SK-N-SH treated with all-trans-retinoic acid at 6 μM for 48 hours (cell line): ENCODE data around the gene ZNF705A.
A peak's percentile ranks its signal among the peaks of the same experiment; 100 is the strongest.

Experiments used
- ATAC-seq: fragments of 200-7000 bp; cut with Tn5 transposase; 3 replicates; pipeline ENCODE4 v1.9.1; 2020; ENCODE audit warnings: mild to moderate bottlenecking, moderate library complexity
- ARNTL ChIP-seq: fragments of 450-650 bp; formaldehyde crosslinking; IDR thresholded peaks from 2 replicates; pipeline ENCODE4 v1.5.0; 2020; ENCODE audit warnings: low read depth, mild to moderate bottlenecking, moderate library complexity, borderline replicate concordance
- BACH2 ChIP-seq: fragments of 250-450 bp; sonication (Bioruptor Pico); IDR thresholded peaks from 2 replicates; pipeline ENCODE4 v1.9.0; 2021; ENCODE audit warnings: mild to moderate bottlenecking, borderline replicate concordance
- CSDC2 ChIP-seq: fragments of 250-450 bp; sonication (Bioruptor Pico); IDR thresholded peaks from 2 replicates; pipeline ENCODE4 v1.5.0; 2020; ENCODE audit warnings: mild to moderate bottlenecking, moderate library complexity
- ESRRG ChIP-seq: fragments of 250-450 bp; sonication (Bioruptor Pico); IDR thresholded peaks from 2 replicates; pipeline ENCODE4 v1.6.1; 2021; ENCODE audit warnings: mild to moderate bottlenecking
- ISL1 ChIP-seq: fragments of 250-450 bp; sonication (Bioruptor Pico); IDR thresholded peaks from 2 replicates; pipeline ENCODE4 v2.1.2; 2022; ENCODE audit warnings: mild to moderate bottlenecking, moderate library complexity
- OSR1 ChIP-seq: fragments of 250-450 bp; sonication (Bioruptor Pico); IDR thresholded peaks from 2 replicates; pipeline ENCODE4 v1.8.0; 2022; ENCODE audit warnings: moderate library complexity, mild to moderate bottlenecking, inconsistent platforms
- PPARA ChIP-seq: fragments of 250-450 bp; sonication (Bioruptor Pico); IDR thresholded peaks from 2 replicates; pipeline ENCODE4 v1.5.0; 2020; ENCODE audit warnings: mild to moderate bottlenecking, borderline replicate concordance
- RARB ChIP-seq: fragments of 250-450 bp; sonication (Bioruptor Pico); IDR thresholded peaks from 2 replicates; pipeline ENCODE4 v1.8.0; 2021; ENCODE audit warnings: mild to moderate bottlenecking, moderate library complexity
- SNAI2 ChIP-seq: fragments of 250-450 bp; sonication (Bioruptor Pico); IDR thresholded peaks from 2 replicates; pipeline ENCODE4 v1.5.0; 2020; ENCODE audit warnings: mild to moderate bottlenecking, moderate library complexity
- TCF4 ChIP-seq: fragments of 250-450 bp; sonication (Bioruptor Pico); IDR thresholded peaks from 2 replicates; pipeline ENCODE4 v1.8.0; 2021; ENCODE audit warnings: mild to moderate bottlenecking, moderate library complexity, borderline replicate concordance
- TOX ChIP-seq: fragments of 250-450 bp; sonication (Bioruptor Pico); IDR thresholded peaks from 2 replicates; pipeline ENCODE4 v1.8.0; 2021; ENCODE audit warnings: mild to moderate bottlenecking, moderate library complexity, borderline replicate concordance
- ZFP3 ChIP-seq: fragments of 250-450 bp; sonication (Bioruptor Pico); IDR thresholded peaks from 2 replicates; pipeline ENCODE4 v1.5.0; 2020; ENCODE audit warnings: mild to moderate bottlenecking, moderate library complexity
- ZNF565 ChIP-seq: fragments of 450-650 bp; formaldehyde crosslinking; conservative IDR thresholded peaks from 2 replicates; pipeline ENCODE4 v1.5.0; 2020; ENCODE audit warnings: low read depth, mild to moderate bottlenecking, moderate library complexity
- ZNF70 ChIP-seq: fragments of 450-650 bp; formaldehyde crosslinking; IDR thresholded peaks from 2 replicates; pipeline ENCODE4 v1.5.0; 2020; ENCODE audit warnings: mild to moderate bottlenecking, moderate library complexity
- ZNF8 ChIP-seq: fragments of 450-650 bp; formaldehyde crosslinking; IDR thresholded peaks from 2 replicates; pipeline ENCODE4 v1.5.0; 2020; ENCODE audit warnings: mild to moderate bottlenecking, moderate library complexity
- TF ChIP-seq, protein P1 (sequence below): fragments of 250-450 bp; sonication (Bioruptor Pico); IDR thresholded peaks from 2 replicates; pipeline ENCODE4 v1.5.1; 2021; ENCODE audit warnings: mild to moderate bottlenecking, moderate library complexity
- TF ChIP-seq, protein P2 (sequence below): fragments of 250-450 bp; sonication (Bioruptor Pico); IDR thresholded peaks from 2 replicates; pipeline ENCODE4 v1.5.1; 2020; ENCODE audit warnings: low read depth, mild to moderate bottlenecking, moderate library complexity
- TF ChIP-seq, protein P3 (sequence below): fragments of 250-450 bp; sonication (Bioruptor Pico); IDR thresholded peaks from 2 replicates; pipeline ENCODE4 v1.5.0; 2020; ENCODE audit warnings: mild to moderate bottlenecking, moderate library complexity
- TF ChIP-seq, protein P4 (sequence below): fragments of 250-450 bp; sonication (Bioruptor Pico); IDR thresholded peaks from 2 replicates; pipeline ENCODE4 v1.8.0; 2020; ENCODE audit warnings: mild to moderate bottlenecking, moderate library complexity, borderline replicate concordance
- TF ChIP-seq, protein P5 (sequence below): fragments of 250-450 bp; sonication (Bioruptor Pico); IDR thresholded peaks from 2 replicates; pipeline ENCODE4 v1.8.0; 2021; ENCODE audit warnings: low read depth, mild to moderate bottlenecking, moderate library complexity, borderline replicate concordance

Gene ZNF705A

DNA sequence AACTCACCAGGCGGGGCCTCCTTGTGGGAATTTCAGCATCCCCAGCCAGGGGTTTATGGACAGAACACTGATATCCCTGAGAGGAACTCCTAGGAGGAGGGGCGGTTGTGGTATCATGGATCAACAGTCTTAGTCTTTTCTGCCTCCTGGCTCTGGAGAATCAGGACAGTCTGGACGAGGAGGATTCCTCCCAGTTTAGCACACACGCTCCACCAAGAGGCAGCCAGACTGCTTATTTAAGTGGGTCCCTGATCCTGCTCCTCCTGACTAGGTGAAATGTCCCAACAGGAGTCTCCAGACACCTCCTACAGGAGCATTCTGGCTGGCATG lies 10.4 kb upstream of the ZNF705A start (continued):
- TF ChIP-seq, protein P1, sequence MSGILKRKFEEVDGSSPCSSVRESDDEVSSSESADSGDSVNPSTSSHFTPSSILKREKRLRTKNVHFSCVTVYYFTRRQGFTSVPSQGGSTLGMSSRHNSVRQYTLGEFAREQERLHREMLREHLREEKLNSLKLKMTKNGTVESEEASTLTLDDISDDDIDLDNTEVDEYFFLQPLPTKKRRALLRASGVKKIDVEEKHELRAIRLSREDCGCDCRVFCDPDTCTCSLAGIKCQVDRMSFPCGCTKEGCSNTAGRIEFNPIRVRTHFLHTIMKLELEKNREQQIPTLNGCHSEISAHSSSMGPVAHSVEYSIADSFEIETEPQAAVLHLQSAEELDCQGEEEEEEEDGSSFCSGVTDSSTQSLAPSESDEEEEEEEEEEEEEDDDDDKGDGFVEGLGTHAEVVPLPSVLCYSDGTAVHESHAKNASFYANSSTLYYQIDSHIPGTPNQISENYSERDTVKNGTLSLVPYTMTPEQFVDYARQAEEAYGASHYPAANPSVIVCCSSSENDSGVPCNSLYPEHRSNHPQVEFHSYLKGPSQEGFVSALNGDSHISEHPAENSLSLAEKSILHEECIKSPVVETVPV = no peak
- TF ChIP-seq ISL1 (CRISPR knock-in tag) = no peak
- TF ChIP-seq, protein P2, sequence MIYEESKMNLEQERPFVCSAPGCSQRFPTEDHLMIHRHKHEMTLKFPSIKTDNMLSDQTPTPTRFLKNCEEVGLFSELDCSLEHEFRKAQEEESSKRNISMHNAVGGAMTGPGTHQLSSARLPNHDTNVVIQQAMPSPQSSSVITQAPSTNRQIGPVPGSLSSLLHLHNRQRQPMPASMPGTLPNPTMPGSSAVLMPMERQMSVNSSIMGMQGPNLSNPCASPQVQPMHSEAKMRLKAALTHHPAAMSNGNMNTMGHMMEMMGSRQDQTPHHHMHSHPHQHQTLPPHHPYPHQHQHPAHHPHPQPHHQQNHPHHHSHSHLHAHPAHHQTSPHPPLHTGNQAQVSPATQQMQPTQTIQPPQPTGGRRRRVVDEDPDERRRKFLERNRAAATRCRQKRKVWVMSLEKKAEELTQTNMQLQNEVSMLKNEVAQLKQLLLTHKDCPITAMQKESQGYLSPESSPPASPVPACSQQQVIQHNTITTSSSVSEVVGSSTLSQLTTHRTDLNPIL (CRISPR knock-in tag) = no peak
- TF ChIP-seq, all 23 proteins: peak for 0

DNA sequence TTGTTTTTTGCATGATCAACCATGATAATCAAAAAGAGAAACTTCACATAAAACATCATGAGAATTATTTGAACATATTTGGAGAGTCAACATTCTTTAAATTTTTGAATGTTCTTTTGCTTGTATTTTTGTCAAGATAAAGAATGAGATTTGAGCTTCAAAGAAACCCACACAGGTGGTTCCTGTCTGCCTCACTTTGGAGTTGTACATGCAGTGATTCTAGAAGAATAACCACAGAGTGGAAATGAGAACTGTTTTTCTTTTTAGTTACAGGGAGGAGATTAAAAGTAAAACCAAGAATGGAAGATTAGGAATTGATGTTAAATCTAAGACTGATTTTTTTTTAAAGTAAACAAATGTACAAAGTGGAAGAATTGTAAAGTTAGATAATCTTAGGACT lies 2.3 kb upstream of the ZNF705A start:
- TF ChIP-seq RARB (CRISPR knock-in tag) = no peak
- TF ChIP-seq ISL1 (CRISPR knock-in tag) = no peak
- TF ChIP-seq ARNTL (CRISPR knock-in tag) = no peak
- TF ChIP-seq CSDC2 (CRISPR knock-in tag) = no peak
- no peak for TF ChIP-seq OSR1 (CRISPR knock-in tag)
- TF ChIP-seq, protein P3, sequence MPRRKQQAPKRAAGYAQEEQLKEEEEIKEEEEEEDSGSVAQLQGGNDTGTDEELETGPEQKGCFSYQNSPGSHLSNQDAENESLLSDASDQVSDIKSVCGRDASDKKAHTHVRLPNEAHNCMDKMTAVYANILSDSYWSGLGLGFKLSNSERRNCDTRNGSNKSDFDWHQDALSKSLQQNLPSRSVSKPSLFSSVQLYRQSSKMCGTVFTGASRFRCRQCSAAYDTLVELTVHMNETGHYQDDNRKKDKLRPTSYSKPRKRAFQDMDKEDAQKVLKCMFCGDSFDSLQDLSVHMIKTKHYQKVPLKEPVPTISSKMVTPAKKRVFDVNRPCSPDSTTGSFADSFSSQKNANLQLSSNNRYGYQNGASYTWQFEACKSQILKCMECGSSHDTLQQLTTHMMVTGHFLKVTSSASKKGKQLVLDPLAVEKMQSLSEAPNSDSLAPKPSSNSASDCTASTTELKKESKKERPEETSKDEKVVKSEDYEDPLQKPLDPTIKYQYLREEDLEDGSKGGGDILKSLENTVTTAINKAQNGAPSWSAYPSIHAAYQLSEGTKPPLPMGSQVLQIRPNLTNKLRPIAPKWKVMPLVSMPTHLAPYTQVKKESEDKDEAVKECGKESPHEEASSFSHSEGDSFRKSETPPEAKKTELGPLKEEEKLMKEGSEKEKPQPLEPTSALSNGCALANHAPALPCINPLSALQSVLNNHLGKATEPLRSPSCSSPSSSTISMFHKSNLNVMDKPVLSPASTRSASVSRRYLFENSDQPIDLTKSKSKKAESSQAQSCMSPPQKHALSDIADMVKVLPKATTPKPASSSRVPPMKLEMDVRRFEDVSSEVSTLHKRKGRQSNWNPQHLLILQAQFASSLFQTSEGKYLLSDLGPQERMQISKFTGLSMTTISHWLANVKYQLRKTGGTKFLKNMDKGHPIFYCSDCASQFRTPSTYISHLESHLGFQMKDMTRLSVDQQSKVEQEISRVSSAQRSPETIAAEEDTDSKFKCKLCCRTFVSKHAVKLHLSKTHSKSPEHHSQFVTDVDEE = no peak
- TF ChIP-seq TCF4 (CRISPR knock-in tag) = no peak
- no peak for TF ChIP-seq ZNF565
- no peak for TF ChIP-seq ZNF70
- no peak for TF ChIP-seq PPARA (CRISPR knock-in tag)
- TF ChIP-seq, protein P4, sequence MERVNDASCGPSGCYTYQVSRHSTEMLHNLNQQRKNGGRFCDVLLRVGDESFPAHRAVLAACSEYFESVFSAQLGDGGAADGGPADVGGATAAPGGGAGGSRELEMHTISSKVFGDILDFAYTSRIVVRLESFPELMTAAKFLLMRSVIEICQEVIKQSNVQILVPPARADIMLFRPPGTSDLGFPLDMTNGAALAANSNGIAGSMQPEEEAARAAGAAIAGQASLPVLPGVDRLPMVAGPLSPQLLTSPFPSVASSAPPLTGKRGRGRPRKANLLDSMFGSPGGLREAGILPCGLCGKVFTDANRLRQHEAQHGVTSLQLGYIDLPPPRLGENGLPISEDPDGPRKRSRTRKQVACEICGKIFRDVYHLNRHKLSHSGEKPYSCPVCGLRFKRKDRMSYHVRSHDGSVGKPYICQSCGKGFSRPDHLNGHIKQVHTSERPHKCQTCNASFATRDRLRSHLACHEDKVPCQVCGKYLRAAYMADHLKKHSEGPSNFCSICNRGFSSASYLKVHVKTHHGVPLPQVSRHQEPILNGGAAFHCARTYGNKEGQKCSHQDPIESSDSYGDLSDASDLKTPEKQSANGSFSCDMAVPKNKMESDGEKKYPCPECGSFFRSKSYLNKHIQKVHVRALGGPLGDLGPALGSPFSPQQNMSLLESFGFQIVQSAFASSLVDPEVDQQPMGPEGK (CRISPR knock-in tag) = no peak
- TF ChIP-seq, protein P5, sequence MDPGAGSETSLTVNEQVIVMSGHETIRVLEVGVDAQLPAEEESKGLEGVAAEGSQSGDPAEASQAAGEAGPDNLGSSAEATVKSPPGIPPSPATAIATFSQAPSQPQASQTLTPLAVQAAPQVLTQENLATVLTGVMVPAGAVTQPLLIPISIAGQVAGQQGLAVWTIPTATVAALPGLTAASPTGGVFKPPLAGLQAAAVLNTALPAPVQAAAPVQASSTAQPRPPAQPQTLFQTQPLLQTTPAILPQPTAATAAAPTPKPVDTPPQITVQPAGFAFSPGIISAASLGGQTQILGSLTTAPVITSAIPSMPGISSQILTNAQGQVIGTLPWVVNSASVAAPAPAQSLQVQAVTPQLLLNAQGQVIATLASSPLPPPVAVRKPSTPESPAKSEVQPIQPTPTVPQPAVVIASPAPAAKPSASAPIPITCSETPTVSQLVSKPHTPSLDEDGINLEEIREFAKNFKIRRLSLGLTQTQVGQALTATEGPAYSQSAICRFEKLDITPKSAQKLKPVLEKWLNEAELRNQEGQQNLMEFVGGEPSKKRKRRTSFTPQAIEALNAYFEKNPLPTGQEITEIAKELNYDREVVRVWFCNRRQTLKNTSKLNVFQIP = no peak
- no peak for TF ChIP-seq SNAI2 (CRISPR knock-in tag)
- TF ChIP-seq, protein P1 = no peak
- no peak for TF ChIP-seq TOX (CRISPR knock-in tag)
- no peak for TF ChIP-seq BACH2 (CRISPR knock-in tag)
- no peak for TF ChIP-seq ZNF8 (CRISPR knock-in tag)
- ATAC-seq = no peak

DNA sequence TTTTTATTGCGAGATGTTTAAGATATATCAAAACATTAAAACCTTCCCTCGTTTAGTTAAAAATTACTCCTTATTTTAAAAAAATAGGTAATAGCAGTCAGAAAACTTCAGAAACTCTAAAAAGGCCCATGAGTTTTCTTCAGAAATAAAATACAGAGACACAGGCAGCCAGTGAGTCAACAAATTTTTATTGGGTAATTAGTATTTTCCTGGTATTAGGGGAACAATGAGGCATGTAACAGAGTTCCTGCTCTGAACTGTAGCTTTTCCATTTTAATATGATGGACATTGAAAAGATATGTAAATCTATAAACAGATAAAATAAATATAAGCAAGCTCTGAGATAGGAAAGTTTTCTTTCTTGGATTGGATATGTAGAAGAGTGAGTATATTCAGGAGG lies 399 bp upstream of the ZNF705A start:
- peak; percentile 63 for ATAC-seq
- TF ChIP-seq BACH2 (CRISPR knock-in tag) (no peak), ZNF8 (CRISPR knock-in tag) (no peak), TOX (CRISPR knock-in tag) (no peak), OSR1 (CRISPR knock-in tag) (no peak), ZFP3 (CRISPR knock-in tag) (no peak), ESRRG (CRISPR knock-in tag) (no peak), SNAI2 (CRISPR knock-in tag) (no peak), ZNF70 (no peak), PPARA (CRISPR knock-in tag) (no peak), ISL1 (CRISPR knock-in tag) (no peak), ARNTL (CRISPR knock-in tag) (no peak), ZNF565 (no peak)
- TF ChIP-seq, protein P1 = no peak
- TF ChIP-seq, protein P2 (CRISPR knock-in tag) = no peak
- TF ChIP-seq, protein P3 = no peak
